Activated naive CD8-positive, alpha-beta T cell treated with anti-CD3 and anti-CD28 coated beads for 36 hours (primary cell): ENCODE results near the gene FANCE. TPM values are rescaled to one million over a fixed set of nuclear protein-coding genes. Genes with fewer than 3 reads are reported as not detected.
A peak's percentile ranks its signal among the peaks of the same experiment; 100 is the strongest.

Experiments
- DNase-seq: peaks from one replicate; pipeline ENCODE4 v3.0.0; 2021
- H3K27ac Mint-ChIP-seq: one replicate; pipeline ENCODE4 v1.8.0; 2022; ENCODE audit warnings: mild to moderate bottlenecking, moderate library complexity, mixed read lengths
- H3K27me3 Mint-ChIP-seq: one replicate; pipeline ENCODE4 v1.8.0; 2022; ENCODE audit warnings: mild to moderate bottlenecking, mixed read lengths
- H3K36me3 Mint-ChIP-seq: one replicate; pipeline ENCODE4 v1.8.0; 2021; ENCODE audit warnings: mild to moderate bottlenecking, mixed read lengths
- H3K4me1 Mint-ChIP-seq: one replicate; pipeline ENCODE4 v1.8.0; 2021; ENCODE audit warnings: mixed read lengths
- H3K4me3 Mint-ChIP-seq: one replicate; pipeline ENCODE4 v1.8.0; 2022; ENCODE audit warnings: mild to moderate bottlenecking, moderate library complexity, mixed read lengths
- H3K9me3 Mint-ChIP-seq: one replicate; pipeline ENCODE4 v1.8.0; 2022; ENCODE audit warnings: mixed read lengths
- total RNA-seq, 2 experiments: library from RNA; stranded (reverse); gene quantifications; one replicate each; pipeline ENCODE4 v1.2.3, GENCODE V29; 2021

Gene FANCE
- total RNA-seq, 2 experiments from 2014 or later, result 18.6 to 19.1 TPM

- Mint-ChIP-seq H3K4me1 (peaks cover 40% of the 10 kb centered on the region), H3K36me3 (peaks cover 66% of the 10 kb centered on the region), H3K4me3 (peak overlapping the region; percentile 98), H3K27ac (peak overlapping the region; percentile 97), H3K27me3 (peaks cover 19% of the 10 kb centered on the region), H3K9me3 (peaks cover 1% of the 10 kb centered on the region)
- DNase-seq, result peak; percentile 26
These were observed 17.0 kb downstream of the FANCE start for GRCh38 chr6:35468980-35469750.

GRCh38 chr6:35469751-35470662, 17.9 kb downstream of the FANCE start:
- peaks cover 19% of the 10 kb centered on the region for H3K27me3 Mint-ChIP-seq
- peaks cover 43% of the 10 kb centered on the region for H3K4me1 Mint-ChIP-seq
- DNase-seq, result no peak

GRCh38 chr6:35470663-35471120, 18.6 kb downstream of the FANCE start:
- Mint-ChIP-seq H3K4me3 (peak overlapping the region; percentile 98), H3K4me1 (peaks cover 44% of the 10 kb centered on the region), H3K36me3 (peaks cover 63% of the 10 kb centered on the region), H3K27me3 (peaks cover 19% of the 10 kb centered on the region), H3K9me3 (peaks cover 1% of the 10 kb centered on the region), H3K27ac (peak overlapping the region; percentile 97)
- no peak for DNase-seq

More at GRCh38 chr6:35469751-35470662, 17.9 kb downstream of the FANCE start:
- Mint-ChIP-seq H3K4me3 (peak overlapping the region; percentile 98), H3K27ac (peak overlapping the region; percentile 97), H3K36me3 (peaks cover 63% of the 10 kb centered on the region), H3K9me3 (peaks cover 1% of the 10 kb centered on the region)

DNA sequence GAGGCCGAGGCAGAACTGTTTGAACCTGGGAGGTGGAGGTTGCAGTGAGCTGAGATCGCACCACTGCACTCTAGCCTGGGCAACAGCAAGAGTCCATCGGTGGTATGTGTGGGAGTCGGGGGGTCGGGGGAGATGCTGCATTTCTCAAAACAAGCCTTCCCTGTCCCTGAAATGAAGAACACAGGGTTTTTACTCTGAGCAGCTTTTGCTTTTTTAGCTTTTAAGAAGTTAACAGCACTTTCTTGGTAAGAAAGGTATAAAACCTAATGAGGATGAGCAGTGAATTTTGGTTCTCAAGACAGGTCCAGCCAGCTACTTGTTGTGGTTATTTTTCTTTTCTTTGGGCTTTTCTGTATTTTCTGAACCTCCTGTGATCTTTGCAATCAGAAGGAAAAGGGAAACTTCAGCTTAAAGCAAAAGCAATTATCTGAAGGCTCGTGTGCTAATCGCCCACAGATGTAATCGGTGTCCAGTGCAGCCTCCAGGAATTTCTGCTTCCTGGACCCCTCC, 19.8 kb downstream of the FANCE start:
- Mint-ChIP-seq H3K27me3 (peaks cover 19% of the 10 kb centered on the region), H3K36me3 (peaks cover 57% of the 10 kb centered on the region), H3K4me1 (peaks cover 46% of the 10 kb centered on the region), H3K4me3 (peak overlapping the region; percentile 98), H3K27ac (peak overlapping the region; percentile 97), H3K9me3 (peaks cover 1% of the 10 kb centered on the region)
- no peak for DNase-seq

DNA sequence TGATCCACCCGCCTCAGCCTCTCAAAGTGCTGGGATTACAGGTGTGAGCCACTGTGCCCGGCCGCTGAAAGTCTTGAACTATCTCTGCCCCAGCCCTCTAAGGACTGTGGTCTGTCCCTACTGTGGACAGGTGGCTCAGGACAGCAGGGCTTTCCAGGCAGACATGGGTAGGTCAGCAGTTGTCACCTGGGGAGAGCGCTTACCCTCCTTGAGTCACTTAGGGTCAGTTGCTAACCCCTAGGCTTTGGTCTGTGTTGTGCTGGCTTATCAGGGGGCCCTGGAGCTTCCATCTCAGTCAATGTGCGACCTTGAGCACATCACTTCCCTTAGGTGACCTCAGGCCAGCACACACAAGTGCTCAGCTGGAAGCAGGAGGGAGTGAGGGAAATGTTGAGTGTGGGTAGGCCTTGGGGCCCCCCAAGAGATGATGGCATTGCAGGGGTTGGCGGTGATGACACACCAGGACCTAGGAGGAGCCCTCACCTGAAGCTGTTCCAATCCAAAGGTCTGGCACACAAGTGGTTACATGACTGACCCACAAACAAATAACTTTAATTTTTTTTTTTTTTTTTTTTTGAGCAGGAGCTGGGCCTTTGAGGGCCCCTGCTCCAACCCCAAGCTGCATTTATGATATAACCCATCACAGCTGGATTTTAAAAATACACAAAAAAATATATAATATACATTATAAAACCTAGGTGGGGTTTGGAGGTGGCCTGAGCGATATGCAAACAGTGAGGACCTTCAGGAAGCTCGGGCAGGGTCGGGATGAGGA, 21.1 kb downstream of the FANCE start:
- peaks cover 1% of the 10 kb centered on the region for H3K9me3 Mint-ChIP-seq
- peak overlapping the region; percentile 68 for H3K27ac Mint-ChIP-seq
- H3K4me3 Mint-ChIP-seq, result peak overlapping the region; percentile 42
- peaks cover 19% of the 10 kb centered on the region for H3K27me3 Mint-ChIP-seq
- H3K36me3 Mint-ChIP-seq, result peaks cover 47% of the 10 kb centered on the region
- DNase-seq, result peak; percentile 52
- peaks cover 38% of the 10 kb centered on the region for H3K4me1 Mint-ChIP-seq

DNA sequence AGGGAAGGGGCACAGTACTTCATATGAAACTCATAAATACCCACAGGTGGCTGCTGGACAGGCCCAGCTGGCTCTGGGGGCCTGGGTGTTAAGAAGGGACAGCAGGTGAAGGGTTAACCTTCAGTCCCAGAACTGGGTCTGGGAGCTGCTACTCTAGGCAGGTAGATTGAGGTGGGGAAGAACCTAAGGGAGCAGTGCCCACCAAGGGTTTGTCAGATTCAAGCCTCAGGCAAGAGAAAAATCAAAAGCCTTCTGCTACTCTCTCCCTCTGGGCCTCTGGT, 21.7 kb downstream of the FANCE start:
- H3K27me3 Mint-ChIP-seq, result peaks cover 19% of the 10 kb centered on the region
- peaks cover 42% of the 10 kb centered on the region for H3K36me3 Mint-ChIP-seq
- H3K9me3 Mint-ChIP-seq, result peaks cover 1% of the 10 kb centered on the region
- peaks cover 38% of the 10 kb centered on the region for H3K4me1 Mint-ChIP-seq
- peak overlapping the region; percentile 67 for H3K27ac Mint-ChIP-seq
- H3K4me3 Mint-ChIP-seq, result peak overlapping the region; percentile 22
- DNase-seq, result no peak

- DNase-seq, result no peak
- Mint-ChIP-seq H3K4me1 (peaks cover 36% of the 10 kb centered on the region), H3K27ac (peak overlapping the region; percentile 62), H3K9me3 (peaks cover 1% of the 10 kb centered on the region), H3K36me3 (peaks cover 36% of the 10 kb centered on the region), H3K27me3 (peaks cover 17% of the 10 kb centered on the region), H3K4me3 (no peak overlapping the region)
These were observed 22.2 kb downstream of the FANCE start for GRCh38 chr6:35474131-35474941.

DNA sequence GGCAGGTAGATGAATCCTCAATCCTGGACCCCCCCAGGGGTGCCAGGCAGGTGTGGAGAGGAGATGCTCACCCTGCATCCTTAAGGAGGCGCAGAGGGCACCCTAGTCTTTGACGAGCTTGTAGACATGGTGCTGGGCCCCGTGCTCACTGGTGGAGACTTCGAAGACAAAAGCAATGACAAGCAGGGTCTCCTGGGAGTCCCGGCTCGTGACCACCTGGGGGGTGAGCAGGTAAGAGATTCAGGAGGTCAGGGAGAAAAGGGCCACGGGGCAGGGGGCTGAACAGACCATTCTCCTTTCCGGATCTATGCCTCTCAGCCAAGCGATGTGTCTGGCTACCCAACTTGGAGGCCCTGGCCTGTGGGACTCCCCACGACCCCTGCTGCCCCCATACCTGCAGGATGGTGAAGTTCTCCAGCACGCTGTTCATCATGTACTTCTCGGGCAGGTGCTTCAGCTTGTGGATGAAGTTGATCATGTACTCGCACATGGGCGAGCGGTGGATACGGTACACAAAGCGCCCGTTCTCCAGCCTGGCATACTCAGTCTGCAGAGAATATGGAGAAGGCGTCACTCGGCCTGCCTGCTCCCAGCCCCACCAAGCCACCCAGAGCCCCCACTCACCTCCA, 22.9 kb downstream of the FANCE start:
- peaks cover 29% of the 10 kb centered on the region for H3K4me1 Mint-ChIP-seq
- no peak overlapping the region for H3K4me3 Mint-ChIP-seq
- H3K36me3 Mint-ChIP-seq, result peaks cover 29% of the 10 kb centered on the region
- peak overlapping the region; percentile 21 for H3K27ac Mint-ChIP-seq
- DNase-seq, result no peak
- peaks cover 10% of the 10 kb centered on the region for H3K27me3 Mint-ChIP-seq
- peaks cover 1% of the 10 kb centered on the region for H3K9me3 Mint-ChIP-seq

GRCh38 chr6:35475573-35475972, 23.4 kb downstream of the FANCE start:
- H3K36me3 Mint-ChIP-seq, result peaks cover 24% of the 10 kb centered on the region
- H3K27me3 Mint-ChIP-seq, result peaks cover 8% of the 10 kb centered on the region
- H3K9me3 Mint-ChIP-seq, result peaks cover 1% of the 10 kb centered on the region
- H3K27ac Mint-ChIP-seq, result peak overlapping the region; percentile 20
- no peak overlapping the region for H3K4me3 Mint-ChIP-seq
- H3K4me1 Mint-ChIP-seq, result peaks cover 24% of the 10 kb centered on the region
- no peak for DNase-seq

- no peaks in the 10 kb centered on the region for H3K9me3 Mint-ChIP-seq
- H3K4me3 Mint-ChIP-seq, result no peak overlapping the region
- H3K36me3 Mint-ChIP-seq, result peaks cover 20% of the 10 kb centered on the region
- peaks cover 6% of the 10 kb centered on the region for H3K27me3 Mint-ChIP-seq
- H3K27ac Mint-ChIP-seq, result no peak overlapping the region
- H3K4me1 Mint-ChIP-seq, result peaks cover 20% of the 10 kb centered on the region
- DNase-seq, result no peak
These were observed 23.9 kb downstream of the FANCE start for GRCh38 chr6:35476004-35476403.

GRCh38 chr6:35477028-35477427, 24.9 kb downstream of the FANCE start:
- no peak overlapping the region for H3K27ac Mint-ChIP-seq
- H3K4me1 Mint-ChIP-seq, result peaks cover 10% of the 10 kb centered on the region
- peaks cover 2% of the 10 kb centered on the region for H3K27me3 Mint-ChIP-seq
- H3K4me3 Mint-ChIP-seq, result no peak overlapping the region
- H3K9me3 Mint-ChIP-seq, result no peaks in the 10 kb centered on the region
- H3K36me3 Mint-ChIP-seq, result peaks cover 9% of the 10 kb centered on the region
- DNase-seq, result no peak

DNA sequence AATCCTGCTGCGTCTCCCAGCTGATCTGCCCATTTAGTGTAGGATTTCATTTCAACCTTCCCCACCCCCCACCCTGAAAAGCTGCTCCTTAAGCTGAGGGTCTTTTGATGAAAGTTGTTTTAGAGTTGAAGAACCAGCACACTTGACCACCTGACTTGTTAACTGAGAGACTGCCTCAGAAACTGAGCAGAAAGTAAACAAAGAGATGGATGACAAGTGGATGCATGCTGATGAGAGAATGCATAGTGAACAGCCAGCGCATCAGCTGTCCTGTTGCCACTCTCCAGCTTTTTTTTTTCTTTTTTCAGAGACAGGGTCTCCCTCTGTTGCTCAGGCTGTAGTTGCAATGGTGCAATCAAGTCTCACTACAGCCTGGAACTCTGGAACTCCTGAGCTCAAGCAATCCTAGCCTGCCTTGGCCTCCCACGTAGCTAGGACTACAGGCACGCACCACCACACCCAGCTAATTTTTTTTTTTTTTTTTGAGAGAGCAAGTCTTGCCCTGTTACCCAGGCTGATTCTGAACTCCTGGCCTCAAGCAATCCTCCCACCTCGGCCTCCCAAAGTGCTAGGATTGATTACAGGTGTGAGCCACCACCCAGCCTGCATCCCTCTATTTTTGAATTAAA, 25.5 kb downstream of the FANCE start:
- DNase-seq, result no peak
- Mint-ChIP-seq H3K9me3 (no peaks in the 10 kb centered on the region), H3K27me3 (no peaks in the 10 kb centered on the region), H3K27ac (no peak overlapping the region), H3K36me3 (peaks cover 6% of the 10 kb centered on the region), H3K4me3 (no peak overlapping the region), H3K4me1 (peaks cover 6% of the 10 kb centered on the region)

DNA sequence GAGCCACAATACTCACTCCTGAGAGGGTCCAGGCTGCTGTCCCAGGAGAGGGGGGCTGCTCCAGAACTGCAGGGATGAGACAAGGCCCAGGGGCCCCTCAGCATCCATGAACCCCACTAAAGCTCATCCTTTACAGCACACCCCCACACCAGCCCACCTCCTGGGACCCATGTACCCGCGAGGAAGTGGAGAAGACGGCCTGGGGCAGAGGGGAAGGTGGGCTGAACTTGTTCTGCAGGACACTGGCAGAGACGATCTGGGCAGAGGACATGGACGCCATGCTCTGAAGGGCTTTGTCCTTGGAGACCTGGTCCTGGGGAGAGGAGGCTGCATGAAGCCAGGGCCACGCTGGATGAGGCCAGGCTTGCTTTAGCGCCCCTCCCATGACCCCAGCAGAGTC, 26.1 kb downstream of the FANCE start:
- Mint-ChIP-seq H3K4me3 (no peak overlapping the region), H3K27me3 (no peaks in the 10 kb centered on the region), H3K27ac (no peak overlapping the region), H3K36me3 (peaks cover under 1% of the 10 kb centered on the region), H3K9me3 (no peaks in the 10 kb centered on the region), H3K4me1 (peaks cover 6% of the 10 kb centered on the region)
- no peak for DNase-seq
